ENCODE data around the gene AP2A1.

DNA sequence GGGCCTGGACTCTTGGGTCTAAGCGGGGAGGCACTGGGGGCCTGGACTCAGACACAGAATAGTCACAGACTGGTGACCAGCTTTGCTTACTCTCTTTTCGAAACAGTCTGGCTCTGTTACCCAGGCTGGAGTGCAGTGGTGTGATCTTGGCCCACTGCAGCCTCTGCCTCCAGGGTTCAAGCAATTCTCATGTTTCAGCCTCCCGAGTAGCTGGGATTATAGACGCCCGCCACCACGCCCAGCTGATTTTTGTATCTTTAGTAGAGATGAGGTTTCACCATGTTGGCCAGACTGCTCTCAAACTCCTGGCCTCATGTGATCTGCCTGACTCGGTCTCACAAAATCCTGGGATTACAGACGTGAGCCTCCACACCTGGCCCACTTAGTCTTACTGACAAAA, 62.4 kb downstream of the AP2A1 start:
- TF ChIP-seq, protein P1, sequence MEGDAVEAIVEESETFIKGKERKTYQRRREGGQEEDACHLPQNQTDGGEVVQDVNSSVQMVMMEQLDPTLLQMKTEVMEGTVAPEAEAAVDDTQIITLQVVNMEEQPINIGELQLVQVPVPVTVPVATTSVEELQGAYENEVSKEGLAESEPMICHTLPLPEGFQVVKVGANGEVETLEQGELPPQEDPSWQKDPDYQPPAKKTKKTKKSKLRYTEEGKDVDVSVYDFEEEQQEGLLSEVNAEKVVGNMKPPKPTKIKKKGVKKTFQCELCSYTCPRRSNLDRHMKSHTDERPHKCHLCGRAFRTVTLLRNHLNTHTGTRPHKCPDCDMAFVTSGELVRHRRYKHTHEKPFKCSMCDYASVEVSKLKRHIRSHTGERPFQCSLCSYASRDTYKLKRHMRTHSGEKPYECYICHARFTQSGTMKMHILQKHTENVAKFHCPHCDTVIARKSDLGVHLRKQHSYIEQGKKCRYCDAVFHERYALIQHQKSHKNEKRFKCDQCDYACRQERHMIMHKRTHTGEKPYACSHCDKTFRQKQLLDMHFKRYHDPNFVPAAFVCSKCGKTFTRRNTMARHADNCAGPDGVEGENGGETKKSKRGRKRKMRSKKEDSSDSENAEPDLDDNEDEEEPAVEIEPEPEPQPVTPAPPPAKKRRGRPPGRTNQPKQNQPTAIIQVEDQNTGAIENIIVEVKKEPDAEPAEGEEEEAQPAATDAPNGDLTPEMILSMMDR (IDR thresholded peaks at IDR 0.05): no peak
- TF ChIP-seq POLR2AphosphoS5 (IDR thresholded peaks at IDR 0.05; ENCODE audit: low read depth, low read length) (no peak), TCF7L2 (IDR thresholded peaks at IDR 0.05; ENCODE audit: low read depth, low read length) (no peak)
- TF ChIP-seq, protein P2, sequence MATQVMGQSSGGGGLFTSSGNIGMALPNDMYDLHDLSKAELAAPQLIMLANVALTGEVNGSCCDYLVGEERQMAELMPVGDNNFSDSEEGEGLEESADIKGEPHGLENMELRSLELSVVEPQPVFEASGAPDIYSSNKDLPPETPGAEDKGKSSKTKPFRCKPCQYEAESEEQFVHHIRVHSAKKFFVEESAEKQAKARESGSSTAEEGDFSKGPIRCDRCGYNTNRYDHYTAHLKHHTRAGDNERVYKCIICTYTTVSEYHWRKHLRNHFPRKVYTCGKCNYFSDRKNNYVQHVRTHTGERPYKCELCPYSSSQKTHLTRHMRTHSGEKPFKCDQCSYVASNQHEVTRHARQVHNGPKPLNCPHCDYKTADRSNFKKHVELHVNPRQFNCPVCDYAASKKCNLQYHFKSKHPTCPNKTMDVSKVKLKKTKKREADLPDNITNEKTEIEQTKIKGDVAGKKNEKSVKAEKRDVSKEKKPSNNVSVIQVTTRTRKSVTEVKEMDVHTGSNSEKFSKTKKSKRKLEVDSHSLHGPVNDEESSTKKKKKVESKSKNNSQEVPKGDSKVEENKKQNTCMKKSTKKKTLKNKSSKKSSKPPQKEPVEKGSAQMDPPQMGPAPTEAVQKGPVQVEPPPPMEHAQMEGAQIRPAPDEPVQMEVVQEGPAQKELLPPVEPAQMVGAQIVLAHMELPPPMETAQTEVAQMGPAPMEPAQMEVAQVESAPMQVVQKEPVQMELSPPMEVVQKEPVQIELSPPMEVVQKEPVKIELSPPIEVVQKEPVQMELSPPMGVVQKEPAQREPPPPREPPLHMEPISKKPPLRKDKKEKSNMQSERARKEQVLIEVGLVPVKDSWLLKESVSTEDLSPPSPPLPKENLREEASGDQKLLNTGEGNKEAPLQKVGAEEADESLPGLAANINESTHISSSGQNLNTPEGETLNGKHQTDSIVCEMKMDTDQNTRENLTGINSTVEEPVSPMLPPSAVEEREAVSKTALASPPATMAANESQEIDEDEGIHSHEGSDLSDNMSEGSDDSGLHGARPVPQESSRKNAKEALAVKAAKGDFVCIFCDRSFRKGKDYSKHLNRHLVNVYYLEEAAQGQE (IDR thresholded peaks at IDR 0.05; ENCODE audit: insufficient read depth in 1 of 2, low read depth in 2 of 2, low read length in 1 of 2): no peak

Data from Panc1 (cell line).